B cell (primary cell): ENCODE results near the gene UMOD. TPM values are rescaled to one million over a fixed set of nuclear protein-coding genes. Genes with fewer than 3 reads are reported as not detected.

Experiments used
- ATAC-seq: fragments of 200-7000 bp; cut with Tn5 transposase; one replicate; pipeline ENCODE4 v1.10.0; 2021; ENCODE audit warnings: low read depth, mild to moderate bottlenecking, moderate number of reproducible peaks, moderate library complexity
- CTCF ChIA-PET: fragments of 350-600 bp; sonication (Branson Sonifier 250); formaldehyde crosslinking; loops from one replicate; lab custom pipeline; 2021; ENCODE audit warnings: antibody characterized with exemption, inconsistent platforms; lab: Charles Lee
- POLR2A ChIA-PET: fragments of 350-600 bp; sonication (Branson Sonifier 250); formaldehyde crosslinking; loops from one replicate; lab custom pipeline; 2021; ENCODE audit warnings: antibody characterized with exemption; lab: Charles Lee
- DNase-seq: peaks from one replicate; pipeline ENCODE4 v3.0.0; 2013
- H2AFZ ChIP-seq: 2 replicates; pipeline ENCODE4 v1.6.1; 2012; ENCODE audit warnings: mild to moderate bottlenecking, low read depth, low read length; ENCODE audit not compliant: insufficient read depth, poor library complexity, severe bottlenecking
- H3K27ac ChIP-seq, 2 donors: 1 replicate in 1 of 2; 2 replicates in 1 of 2; pipeline ENCODE4 v1.5.1; 2012 to 2013; ENCODE audit warnings: low read length in 2 of 2, mild to moderate bottlenecking in 2 of 2, moderate library complexity in 1 of 2
- H3K27me3 ChIP-seq, 4 experiments: fragments of 200-600 bp in 1 of 4; sonication (generic) in 1 of 4; replicated peaks in 1 of 4; 1 replicate in 2 of 4; 2 replicates in 2 of 4; pipeline versions ENCODE4 v1.6.1 to v1.7.0; 2013 to 2016; ENCODE audit warnings: low read length in 3 of 4, mild to moderate bottlenecking in 2 of 4, mixed read lengths in 1 of 4, moderate library complexity in 1 of 4; ENCODE audit not compliant: insufficient read depth in 4 of 4, control insufficient read depth in 3 of 4; ENCODE audit errors: control extremely low read depth in 1 of 4
- H3K36me3 ChIP-seq, 2 experiments: replicated peaks in 1 of 2; 1 replicate in 1 of 2; 2 replicates in 1 of 2; pipeline versions ENCODE4 v1.6.1 to v1.7.1; 2013; ENCODE audit warnings: low read length in 1 of 2; ENCODE audit not compliant: insufficient read depth in 2 of 2, control insufficient read depth in 1 of 2; ENCODE audit errors: control extremely low read depth in 1 of 2, extremely low read depth in 1 of 2
- H3K4me1 ChIP-seq, 2 donors: fragments of 200-600 bp in 1 of 2; sonication (generic) in 1 of 2; 1 replicate in 1 of 2; 2 replicates in 1 of 2; pipeline versions ENCODE4 v1.5.1 to v1.6.1; 2013 to 2017; ENCODE audit warnings: low read length in 2 of 2; ENCODE audit not compliant: control insufficient read depth in 2 of 2, insufficient read depth in 2 of 2
- H3K4me2 ChIP-seq: replicated peaks from 2 replicates; pipeline ENCODE3; 2012; ENCODE audit warnings: mild to moderate bottlenecking, low read depth, low read length; ENCODE audit not compliant: poor library complexity, severe bottlenecking
- H3K4me3 ChIP-seq, 5 experiments: fragments of 200-600 bp in 1 of 5; sonication (generic) in 1 of 5; 1 replicate in 3 of 5; 2 replicates in 2 of 5; pipeline versions ENCODE4 v1.5.1 to v1.7.0; 2011 to 2016; ENCODE audit warnings: low read length in 4 of 5, mild to moderate bottlenecking in 4 of 5, low read depth in 2 of 5, control low read depth in 1 of 5, moderate library complexity in 1 of 5; ENCODE audit not compliant: insufficient read depth in 1 of 5; ENCODE audit errors: control extremely low read depth in 1 of 5, extremely low read depth in 1 of 5
- H3K79me2 ChIP-seq: fragments of 200-600 bp; sonication (generic); one replicate; pipeline ENCODE4 v1.6.0; 2016; ENCODE audit warnings: low read length; ENCODE audit not compliant: control insufficient read depth, insufficient read depth
- H3K9ac ChIP-seq: fragments of 200-600 bp; sonication (generic); 2 replicates; pipeline ENCODE4 v1.6.1; 2017; ENCODE audit warnings: mild to moderate bottlenecking, low read length, moderate library complexity
- H3K9me3 ChIP-seq, 3 donors: one replicate each; pipeline versions ENCODE4 v1.6.1 to v1.7.1; 2013; ENCODE audit warnings: low read length in 2 of 3; ENCODE audit not compliant: control insufficient read depth in 2 of 3, insufficient read depth in 1 of 3; ENCODE audit errors: control extremely low read depth in 1 of 3
- H4K20me1 ChIP-seq: 2 replicates; pipeline ENCODE4 v1.6.0; 2012; ENCODE audit warnings: mild to moderate bottlenecking, low read length; ENCODE audit not compliant: insufficient read depth, control insufficient read depth, poor library complexity, severe bottlenecking
- H3K27ac Mint-ChIP-seq: one replicate; pipeline ENCODE4 v1.8.0; 2021; ENCODE audit warnings: mixed read lengths
- H3K27me3 Mint-ChIP-seq: one replicate; pipeline ENCODE4 v1.8.0; 2021; ENCODE audit warnings: mixed read lengths
- H3K4me1 Mint-ChIP-seq: one replicate; pipeline ENCODE4 v1.8.0; 2021; ENCODE audit warnings: mixed read lengths
- H3K4me3 Mint-ChIP-seq: one replicate; pipeline ENCODE4 v1.8.0; 2021; ENCODE audit warnings: mixed read lengths
- H3K9me3 Mint-ChIP-seq: one replicate; pipeline ENCODE4 v1.8.0; 2022; ENCODE audit warnings: mixed read lengths; ENCODE audit not compliant: insufficient read depth
- CTCF ChIP-seq: fragments of 200-600 bp; IDR thresholded peaks from one replicate; pipeline ENCODE4 v1.8.0; 2022; ENCODE audit warnings: antibody characterized with exemption, mild to moderate bottlenecking
- EZH2 ChIP-seq: IDR thresholded peaks from 2 replicates; pipeline ENCODE4 v1.6.1; 2012; ENCODE audit warnings: borderline replicate concordance, low read depth, mild to moderate bottlenecking, moderate library complexity, low read length; ENCODE audit not compliant: insufficient read depth, poor library complexity, severe bottlenecking
- WGBS: methylation state at CpG from one replicate; pipeline ENCODE4 v1.1.5; 2013; ENCODE audit warnings: missing lambda C conversion rate; ENCODE audit not compliant: insufficient coverage; 5-methylcytosine and 5-hydroxymethylcytosine counted together
- intact Hi-C: fragments of 100-400 bp; cut with micrococcal nuclease; formaldehyde crosslinking; loops from one replicate; pipeline ENCODE4 v1.10.0; 2022
- polyA plus RNA-seq: library from polyadenylated mRNA; depleted of rRNA; stranded (reverse); fragments of >200 nt; gene quantifications from 2 replicates; pipeline ENCODE4 v1.2.3, GENCODE V29; 2012
- total RNA-seq, 2 donors: library from RNA; stranded (reverse); fragments of 120-200 nt in 1 of 2; gene quantifications; 1 replicate in 1 of 2; 2 replicates in 1 of 2; pipeline versions ENCODE4 v1.2.3 to v1.2.4, GENCODE V29; 2013 to 2022

UMOD gene
- total and polyA plus RNA-seq, 2 donors (not counting 1 experiment from before 2014, with no cell fraction given), result not detected

- no peaks in the 10 kb centered on the region for H3K9me3 ChIP-seq
- TF ChIP-seq CTCF (no peak), EZH2 (no peak)
- no peaks in the 10 kb centered on the region for H3K27me3 ChIP-seq
- H3K27ac Mint-ChIP-seq, result no peak overlapping the region
- H3K27me3 Mint-ChIP-seq, result peaks cover 22% of the 10 kb centered on the region
- H3K9me3 Mint-ChIP-seq, result no peaks in the 10 kb centered on the region
- 74% methylated on average over 2 of the region's 3 CpGs for WGBS
- H3K4me3 ChIP-seq, result no peak overlapping the region
- no peaks in the 10 kb centered on the region for H3K4me1 ChIP-seq
- H3K4me1 Mint-ChIP-seq, result no peaks in the 10 kb centered on the region
- no peak overlapping the region for H3K4me2 ChIP-seq
- no peaks in the 10 kb centered on the region for H3K79me2 ChIP-seq
- no peak for DNase-seq
- ATAC-seq, result no peak
- no peaks in the 10 kb centered on the region for H4K20me1 ChIP-seq
- H3K27ac ChIP-seq, result no peak overlapping the region
- H2AFZ ChIP-seq, result no peak overlapping the region
- no peaks in the 10 kb centered on the region for H3K36me3 ChIP-seq
- H3K9ac ChIP-seq, result no peak overlapping the region
- no peak overlapping the region for H3K4me3 Mint-ChIP-seq
- ChIA-PET POLR2A (no interaction called here), CTCF (no interaction called here)
- intact Hi-C loops, result no loop called here
These were observed 11.5 kb upstream of the UMOD start for GRCh38 chr16:20364051-20364450.

DNA sequence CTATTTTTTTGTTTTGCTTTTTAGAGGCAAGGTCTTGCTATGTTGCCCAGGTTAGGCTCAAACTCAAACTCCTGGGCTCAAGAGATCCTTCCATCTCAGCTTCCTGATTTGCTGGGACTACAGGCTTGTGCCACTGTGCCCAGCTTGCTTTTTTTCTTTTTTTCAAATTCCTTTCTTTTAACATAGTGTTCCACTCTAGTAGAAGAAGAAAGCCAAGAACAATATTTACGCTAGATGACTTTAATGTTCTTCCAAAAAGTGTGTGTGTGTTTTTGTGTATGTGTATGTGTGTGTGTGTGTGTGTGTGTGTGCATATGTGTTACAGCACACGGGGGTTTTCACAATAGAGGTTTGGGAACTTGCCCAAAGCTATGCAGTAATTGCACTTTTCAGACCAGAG, 10.7 kb upstream of the UMOD start:
- no peak for DNase-seq
- Histone ChIP-seq H3K9ac (no peak overlapping the region), H3K27ac (no peak overlapping the region), H2AFZ (no peak overlapping the region), H3K79me2 (no peaks in the 10 kb centered on the region), H3K27me3 (no peaks in the 10 kb centered on the region), H3K4me3 (no peak overlapping the region), H4K20me1 (no peaks in the 10 kb centered on the region), H3K4me1 (no peaks in the 10 kb centered on the region), H3K9me3 (no peaks in the 10 kb centered on the region), H3K4me2 (no peak overlapping the region), H3K36me3 (no peaks in the 10 kb centered on the region)
- WGBS, result 83% methylated on average over 2 of the region's 2 CpGs
- H3K27ac Mint-ChIP-seq, result no peak overlapping the region
- TF ChIP-seq EZH2, result no peak
- no peak for TF ChIP-seq CTCF
- no peaks in the 10 kb centered on the region for H3K9me3 Mint-ChIP-seq
- POLR2A ChIA-PET, result no interaction called here
- no peak overlapping the region for H3K4me3 Mint-ChIP-seq
- intact Hi-C loops, result no loop called here
- no peaks in the 10 kb centered on the region for H3K4me1 Mint-ChIP-seq
- no peak for ATAC-seq
- CTCF ChIA-PET, result interaction anchor here (1.1 kb wide), 1 partner anchor 23 kb away, joined by 3 read pairs; no protein-coding TSS in a partner anchor
- peaks cover 21% of the 10 kb centered on the region for H3K27me3 Mint-ChIP-seq
